HepG2 (cell line): ENCODE results near the gene SLC13A3. TPM values are rescaled to one million over a fixed set of nuclear protein-coding genes. Genes with fewer than 3 reads are reported as not detected.

Source experiments
- ADNP ChIP-seq: sonication (generic); formaldehyde crosslinking; IDR thresholded peaks from 2 replicates; pipeline ENCODE4 v1.4.0; 2020; ENCODE audit warnings: missing genetic modification reagents
- DPF2 ChIP-seq: sonication (generic); formaldehyde crosslinking; IDR thresholded peaks from 2 replicates; pipeline ENCODE4 v1.4.0; 2020; ENCODE audit warnings: mild to moderate bottlenecking, low read depth, missing genetic modification reagents, borderline replicate concordance
- FOSL2 ChIP-seq: sonication (generic); formaldehyde crosslinking; IDR thresholded peaks from 2 replicates; pipeline ENCODE4 v1.4.0; 2020; ENCODE audit warnings: missing genetic modification reagents
- HNRNPH1 ChIP-seq: fragments of 200-400 bp; formaldehyde crosslinking; optimal IDR thresholded peaks from 2 replicates; pipeline ENCODE3; 2017; ENCODE audit warnings: mild to moderate bottlenecking, low read depth, low read length
- JARID2 ChIP-seq: sonication (generic); formaldehyde crosslinking; IDR thresholded peaks from 2 replicates; pipeline ENCODE4 v1.8.1; 2023; ENCODE audit warnings: missing genetic modification reagents, inconsistent platforms; ENCODE audit not compliant: insufficient replicate concordance
- KDM2A ChIP-seq: sonication (generic); formaldehyde crosslinking; IDR thresholded peaks from 2 replicates; pipeline ENCODE4 v1.4.0; 2020; ENCODE audit warnings: low read depth, missing genetic modification reagents, borderline replicate concordance
- LCORL ChIP-seq, 2 experiments: fragments of 450-650 bp in 1 of 2; sonication (generic) in 1 of 2; formaldehyde crosslinking in 1 of 2; IDR thresholded peaks; 2 replicates each; pipeline versions ENCODE4 v1.5.0 to v1.6.1; 2017 to 2020; ENCODE audit warnings: antibody characterized with exemption in 1 of 2, missing genetic modification reagents in 1 of 2
- STAT5B ChIP-seq: sonication (generic); formaldehyde crosslinking; IDR thresholded peaks from 2 replicates; pipeline ENCODE4 v1.4.0; 2020; ENCODE audit warnings: missing genetic modification reagents
- ZFAT ChIP-seq: sonication (generic); formaldehyde crosslinking; conservative IDR thresholded peaks from 2 replicates; pipeline ENCODE4 v1.8.1; 2023; ENCODE audit warnings: missing genetic modification reagents, inconsistent platforms
- ZNF282 ChIP-seq: fragments of 450-650 bp; IDR thresholded peaks from 2 replicates; pipeline ENCODE4 v1.6.1; 2018; ENCODE audit not compliant: partially characterized antibody
- ZNF3 ChIP-seq: IDR thresholded peaks from 2 replicates; pipeline ENCODE4 v1.7.0; 2017; ENCODE audit warnings: inconsistent platforms
- ZNF335 ChIP-seq: sonication (generic); formaldehyde crosslinking; IDR thresholded peaks from 2 replicates; pipeline ENCODE4 v1.4.0; 2020; ENCODE audit warnings: missing genetic modification reagents
- ZNF430 ChIP-seq: sonication (generic); formaldehyde crosslinking; IDR thresholded peaks from 2 replicates; pipeline ENCODE4 v1.9.0; 2021; ENCODE audit warnings: mild to moderate bottlenecking, missing genetic modification reagents
- ZNF44 ChIP-seq: sonication (generic); formaldehyde crosslinking; IDR thresholded peaks from 2 replicates; pipeline ENCODE4 v1.5.1; 2020; ENCODE audit warnings: mild to moderate bottlenecking, missing genetic modification reagents
- ZNF451 ChIP-seq: sonication (generic); formaldehyde crosslinking; IDR thresholded peaks from 2 replicates; pipeline ENCODE4 v1.5.0; 2020; ENCODE audit warnings: mild to moderate bottlenecking, missing genetic modification reagents
- polyA plus RNA-seq, 8 experiments: library from polyadenylated mRNA; depleted of rRNA in 3 of 8; stranded (reverse) in 7 of 8; unstranded in 1 of 8; fragments of >200 nt; fragmentation: Illumina TruSeq in 4 of 8; extraction: Trizol in 4 of 8; gene quantifications; 2 replicates each; pipeline versions ENCODE4 v1.2.1 to v1.2.3, GENCODE V29; 2011 to 2016; ENCODE audit warnings: low read depth in 4 of 8, missing spikeins in 1 of 8, mixed read lengths in 1 of 8; ENCODE audit not compliant: insufficient read depth in 1 of 8
- total RNA-seq, 5 experiments: library from RNA; depleted of rRNA; stranded (reverse); fragments of >200 nt; fragmentation: Illumina TruSeq; extraction: Trizol; gene quantifications; 2 replicates each; pipeline ENCODE4 v1.2.3, GENCODE V29; 2016; ENCODE audit warnings: low read depth in 1 of 5
- TF ChIP-seq, protein P1 (sequence below): sonication (generic); formaldehyde crosslinking; IDR thresholded peaks from 2 replicates; pipeline ENCODE4 v1.4.0; 2020; ENCODE audit warnings: missing genetic modification reagents
- TF ChIP-seq, protein P2 (sequence below): sonication (generic); formaldehyde crosslinking; IDR thresholded peaks from 2 replicates; pipeline ENCODE4 v1.5.0; 2020; ENCODE audit warnings: missing genetic modification reagents
- TF ChIP-seq, protein P3 (sequence below): IDR thresholded peaks from 2 replicates; pipeline ENCODE4 v1.4.0; 2020; ENCODE audit warnings: mild to moderate bottlenecking, missing genetic modification reagents
- TF ChIP-seq, protein P4 (sequence below): sonication (generic); formaldehyde crosslinking; IDR thresholded peaks from 2 replicates; pipeline ENCODE4 v1.4.0; 2020; ENCODE audit warnings: missing genetic modification reagents, borderline replicate concordance
- TF ChIP-seq, protein P5 (sequence below): IDR thresholded peaks from 2 replicates; pipeline ENCODE4 v1.6.1; 2016; ENCODE audit warnings: missing biosample characterization, missing genetic modification reagents, low read depth

SLC13A3 gene
- total and polyA plus RNA-seq, 2 of the 13 experiments (the other 11 are each of a cell fraction or from before 2014, with no cell fraction given), result 66.5 to 76.0 TPM

DNA sequence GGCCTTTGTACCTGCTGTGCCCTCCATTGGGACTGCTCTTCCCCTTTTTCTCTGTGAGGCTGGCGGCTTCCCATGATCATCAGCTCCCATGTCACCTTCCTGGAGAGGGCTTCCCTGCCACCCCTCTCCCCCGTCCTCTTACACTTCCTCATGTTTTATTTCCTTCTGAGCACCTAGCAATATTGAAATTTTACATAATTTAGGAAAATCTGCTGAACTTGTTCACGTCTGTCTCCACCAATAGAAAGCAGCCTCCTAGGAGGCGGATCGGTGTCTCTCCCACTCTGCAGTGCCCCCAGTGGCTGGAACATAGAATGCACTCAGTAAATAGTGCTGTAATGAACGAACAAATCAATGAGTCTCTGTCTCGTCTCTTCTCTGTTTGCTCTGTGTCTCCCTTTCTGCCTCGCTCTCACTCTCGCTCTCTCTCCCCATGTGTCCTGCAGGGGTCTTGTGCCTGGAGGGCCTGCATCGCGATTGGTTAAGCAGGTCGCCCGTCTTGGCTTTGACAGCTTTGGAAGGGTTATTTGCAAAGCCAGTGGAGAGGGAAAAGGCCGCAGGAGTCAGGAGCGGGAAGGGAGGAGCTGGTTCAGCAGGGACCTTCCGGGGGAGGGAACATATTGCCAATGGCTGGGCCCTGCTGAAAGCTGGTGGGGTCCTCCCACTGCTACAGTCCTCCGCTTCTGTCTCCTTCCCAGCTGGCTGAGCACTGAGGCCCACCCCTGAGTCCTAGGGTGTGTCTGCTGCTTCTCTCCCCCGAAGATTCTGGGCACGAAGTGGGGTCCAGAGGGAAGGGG, 88.7 kb downstream of the SLC13A3 start (continued):
- TF ChIP-seq ZNF451, result no peak
- TF ChIP-seq FOSL2, result peak; percentile 48; the same call in 1 of the 2 replicates
- TF ChIP-seq, protein P1, sequence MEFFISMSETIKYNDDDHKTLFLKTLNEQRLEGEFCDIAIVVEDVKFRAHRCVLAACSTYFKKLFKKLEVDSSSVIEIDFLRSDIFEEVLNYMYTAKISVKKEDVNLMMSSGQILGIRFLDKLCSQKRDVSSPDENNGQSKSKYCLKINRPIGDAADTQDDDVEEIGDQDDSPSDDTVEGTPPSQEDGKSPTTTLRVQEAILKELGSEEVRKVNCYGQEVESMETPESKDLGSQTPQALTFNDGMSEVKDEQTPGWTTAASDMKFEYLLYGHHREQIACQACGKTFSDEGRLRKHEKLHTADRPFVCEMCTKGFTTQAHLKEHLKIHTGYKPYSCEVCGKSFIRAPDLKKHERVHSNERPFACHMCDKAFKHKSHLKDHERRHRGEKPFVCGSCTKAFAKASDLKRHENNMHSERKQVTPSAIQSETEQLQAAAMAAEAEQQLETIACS (CRISPR knock-in tag), result no peak
- TF ChIP-seq, protein P2, sequence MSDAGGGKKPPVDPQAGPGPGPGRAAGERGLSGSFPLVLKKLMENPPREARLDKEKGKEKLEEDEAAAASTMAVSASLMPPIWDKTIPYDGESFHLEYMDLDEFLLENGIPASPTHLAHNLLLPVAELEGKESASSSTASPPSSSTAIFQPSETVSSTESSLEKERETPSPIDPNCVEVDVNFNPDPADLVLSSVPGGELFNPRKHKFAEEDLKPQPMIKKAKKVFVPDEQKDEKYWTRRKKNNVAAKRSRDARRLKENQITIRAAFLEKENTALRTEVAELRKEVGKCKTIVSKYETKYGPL, result no peak
- TF ChIP-seq ZNF430 (CRISPR knock-in tag), result peak; percentile 76; the same call in 1 of the 2 replicates
- TF ChIP-seq STAT5B (CRISPR knock-in tag), result no peak
- TF ChIP-seq, protein P3, sequence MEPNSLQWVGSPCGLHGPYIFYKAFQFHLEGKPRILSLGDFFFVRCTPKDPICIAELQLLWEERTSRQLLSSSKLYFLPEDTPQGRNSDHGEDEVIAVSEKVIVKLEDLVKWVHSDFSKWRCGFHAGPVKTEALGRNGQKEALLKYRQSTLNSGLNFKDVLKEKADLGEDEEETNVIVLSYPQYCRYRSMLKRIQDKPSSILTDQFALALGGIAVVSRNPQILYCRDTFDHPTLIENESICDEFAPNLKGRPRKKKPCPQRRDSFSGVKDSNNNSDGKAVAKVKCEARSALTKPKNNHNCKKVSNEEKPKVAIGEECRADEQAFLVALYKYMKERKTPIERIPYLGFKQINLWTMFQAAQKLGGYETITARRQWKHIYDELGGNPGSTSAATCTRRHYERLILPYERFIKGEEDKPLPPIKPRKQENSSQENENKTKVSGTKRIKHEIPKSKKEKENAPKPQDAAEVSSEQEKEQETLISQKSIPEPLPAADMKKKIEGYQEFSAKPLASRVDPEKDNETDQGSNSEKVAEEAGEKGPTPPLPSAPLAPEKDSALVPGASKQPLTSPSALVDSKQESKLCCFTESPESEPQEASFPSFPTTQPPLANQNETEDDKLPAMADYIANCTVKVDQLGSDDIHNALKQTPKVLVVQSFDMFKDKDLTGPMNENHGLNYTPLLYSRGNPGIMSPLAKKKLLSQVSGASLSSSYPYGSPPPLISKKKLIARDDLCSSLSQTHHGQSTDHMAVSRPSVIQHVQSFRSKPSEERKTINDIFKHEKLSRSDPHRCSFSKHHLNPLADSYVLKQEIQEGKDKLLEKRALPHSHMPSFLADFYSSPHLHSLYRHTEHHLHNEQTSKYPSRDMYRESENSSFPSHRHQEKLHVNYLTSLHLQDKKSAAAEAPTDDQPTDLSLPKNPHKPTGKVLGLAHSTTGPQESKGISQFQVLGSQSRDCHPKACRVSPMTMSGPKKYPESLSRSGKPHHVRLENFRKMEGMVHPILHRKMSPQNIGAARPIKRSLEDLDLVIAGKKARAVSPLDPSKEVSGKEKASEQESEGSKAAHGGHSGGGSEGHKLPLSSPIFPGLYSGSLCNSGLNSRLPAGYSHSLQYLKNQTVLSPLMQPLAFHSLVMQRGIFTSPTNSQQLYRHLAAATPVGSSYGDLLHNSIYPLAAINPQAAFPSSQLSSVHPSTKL, result peak; percentile 60; the same call in 1 of the 2 replicates
- TF ChIP-seq ADNP (CRISPR knock-in tag), result peak; percentile 37; the same call in 1 of the 2 replicates
- TF ChIP-seq, protein P4, sequence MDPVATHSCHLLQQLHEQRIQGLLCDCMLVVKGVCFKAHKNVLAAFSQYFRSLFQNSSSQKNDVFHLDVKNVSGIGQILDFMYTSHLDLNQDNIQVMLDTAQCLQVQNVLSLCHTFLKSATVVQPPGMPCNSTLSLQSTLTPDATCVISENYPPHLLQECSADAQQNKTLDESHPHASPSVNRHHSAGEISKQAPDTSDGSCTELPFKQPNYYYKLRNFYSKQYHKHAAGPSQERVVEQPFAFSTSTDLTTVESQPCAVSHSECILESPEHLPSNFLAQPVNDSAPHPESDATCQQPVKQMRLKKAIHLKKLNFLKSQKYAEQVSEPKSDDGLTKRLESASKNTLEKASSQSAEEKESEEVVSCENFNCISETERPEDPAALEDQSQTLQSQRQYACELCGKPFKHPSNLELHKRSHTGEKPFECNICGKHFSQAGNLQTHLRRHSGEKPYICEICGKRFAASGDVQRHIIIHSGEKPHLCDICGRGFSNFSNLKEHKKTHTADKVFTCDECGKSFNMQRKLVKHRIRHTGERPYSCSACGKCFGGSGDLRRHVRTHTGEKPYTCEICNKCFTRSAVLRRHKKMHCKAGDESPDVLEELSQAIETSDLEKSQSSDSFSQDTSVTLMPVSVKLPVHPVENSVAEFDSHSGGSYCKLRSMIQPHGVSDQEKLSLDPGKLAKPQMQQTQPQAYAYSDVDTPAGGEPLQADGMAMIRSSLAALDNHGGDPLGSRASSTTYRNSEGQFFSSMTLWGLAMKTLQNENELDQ (CRISPR knock-in tag), result peak; percentile 11; the same call in 1 of the 2 replicates
- no peak for TF ChIP-seq ZFAT (CRISPR knock-in tag)
- TF ChIP-seq JARID2 (CRISPR knock-in tag), result no peak
- TF ChIP-seq ZNF44 (CRISPR knock-in tag), result peak; percentile 97
- no peak for TF ChIP-seq ZNF335 (CRISPR knock-in tag)
- no peak for TF ChIP-seq DPF2
- TF ChIP-seq HNRNPH1, result peak; percentile 21
- no peak for TF ChIP-seq ZNF282
- TF ChIP-seq ZNF3, result no peak
- TF ChIP-seq, protein P5, sequence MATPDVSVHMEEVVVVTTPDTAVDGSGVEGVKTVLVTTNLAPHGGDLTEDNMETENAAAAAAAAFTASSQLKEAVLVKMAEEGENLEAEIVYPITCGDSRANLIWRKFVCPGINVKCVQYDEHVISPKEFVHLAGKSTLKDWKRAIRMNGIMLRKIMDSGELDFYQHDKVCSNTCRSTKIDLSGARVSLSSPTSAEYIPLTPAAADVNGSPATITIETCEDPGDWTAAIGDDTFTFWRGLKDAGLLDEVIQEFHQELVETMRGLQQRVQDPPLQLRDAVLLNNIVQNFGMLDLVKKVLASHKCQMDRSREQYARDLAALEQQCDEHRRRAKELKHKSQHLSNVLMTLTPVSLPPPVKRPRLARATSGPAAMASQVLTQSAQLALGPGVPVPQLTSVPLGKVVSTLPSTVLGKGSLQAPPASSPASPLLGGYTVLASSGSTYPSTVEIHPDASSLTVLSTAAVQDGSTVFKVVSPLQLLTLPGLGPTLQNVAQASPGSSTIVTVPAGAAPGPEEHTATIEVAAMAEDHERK (CRISPR knock-in tag), result no peak
- TF ChIP-seq KDM2A, result peak; percentile 63
- TF ChIP-seq LCORL (IDR thresholded peaks at IDR 0.05), result no peak
- peak; percentile 65; the same call in 1 of the 2 replicates for TF ChIP-seq LCORL (CRISPR knock-in tag; IDR thresholded peaks at IDR 0.05)
